GM12872 (cell line): Measurements from ENCODE around the gene NBAS.

Experiments used
- TF ChIP-seq, protein P1 (sequence below): IDR thresholded peaks from 3 replicates; pipeline ENCODE4 v1.5.1; 2011; ENCODE audit warnings: low read depth, mild to moderate bottlenecking, low read length, moderate library complexity; ENCODE audit not compliant: insufficient read depth

The NBAS gene

GRCh38 chr2:15560988-15561573, at the start of gene NBAS:
TSS of gene NBAS (minus strand) at chr2:15561334. CDS start at chr2:15561304, 30 bp downstream.
- TF ChIP-seq, protein P1, sequence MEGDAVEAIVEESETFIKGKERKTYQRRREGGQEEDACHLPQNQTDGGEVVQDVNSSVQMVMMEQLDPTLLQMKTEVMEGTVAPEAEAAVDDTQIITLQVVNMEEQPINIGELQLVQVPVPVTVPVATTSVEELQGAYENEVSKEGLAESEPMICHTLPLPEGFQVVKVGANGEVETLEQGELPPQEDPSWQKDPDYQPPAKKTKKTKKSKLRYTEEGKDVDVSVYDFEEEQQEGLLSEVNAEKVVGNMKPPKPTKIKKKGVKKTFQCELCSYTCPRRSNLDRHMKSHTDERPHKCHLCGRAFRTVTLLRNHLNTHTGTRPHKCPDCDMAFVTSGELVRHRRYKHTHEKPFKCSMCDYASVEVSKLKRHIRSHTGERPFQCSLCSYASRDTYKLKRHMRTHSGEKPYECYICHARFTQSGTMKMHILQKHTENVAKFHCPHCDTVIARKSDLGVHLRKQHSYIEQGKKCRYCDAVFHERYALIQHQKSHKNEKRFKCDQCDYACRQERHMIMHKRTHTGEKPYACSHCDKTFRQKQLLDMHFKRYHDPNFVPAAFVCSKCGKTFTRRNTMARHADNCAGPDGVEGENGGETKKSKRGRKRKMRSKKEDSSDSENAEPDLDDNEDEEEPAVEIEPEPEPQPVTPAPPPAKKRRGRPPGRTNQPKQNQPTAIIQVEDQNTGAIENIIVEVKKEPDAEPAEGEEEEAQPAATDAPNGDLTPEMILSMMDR, result no peak

DNA sequence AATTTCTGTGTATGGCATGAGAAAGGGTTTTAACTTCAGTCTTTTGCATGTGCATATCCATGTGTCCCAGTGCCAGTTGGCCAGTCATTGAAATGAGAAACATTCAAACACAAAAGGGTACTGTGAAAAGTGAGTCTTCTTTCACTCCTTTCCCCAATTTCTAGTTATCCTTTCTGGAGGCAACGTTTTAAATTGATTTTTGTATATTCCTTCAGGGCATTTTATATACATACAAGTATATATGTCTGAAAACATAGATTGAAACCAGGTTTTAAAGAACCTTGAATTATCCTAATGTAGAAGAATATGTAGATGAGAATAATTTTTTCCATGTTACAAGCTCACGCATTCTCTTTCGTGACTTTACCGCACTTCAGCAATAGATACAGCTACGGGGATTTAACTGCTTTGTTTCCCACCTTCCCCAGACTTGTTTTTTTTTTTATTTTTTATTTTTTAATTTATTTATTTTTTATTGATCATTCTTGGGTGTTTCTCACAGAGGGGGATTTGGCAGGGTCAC, 49.4 kb upstream of the NBAS start:
- TF ChIP-seq, protein P1, result no peak

GRCh38 chr2:15609341-15610042, 48.4 kb upstream of the NBAS start:
- TF ChIP-seq, protein P1, result no peak

DNA sequence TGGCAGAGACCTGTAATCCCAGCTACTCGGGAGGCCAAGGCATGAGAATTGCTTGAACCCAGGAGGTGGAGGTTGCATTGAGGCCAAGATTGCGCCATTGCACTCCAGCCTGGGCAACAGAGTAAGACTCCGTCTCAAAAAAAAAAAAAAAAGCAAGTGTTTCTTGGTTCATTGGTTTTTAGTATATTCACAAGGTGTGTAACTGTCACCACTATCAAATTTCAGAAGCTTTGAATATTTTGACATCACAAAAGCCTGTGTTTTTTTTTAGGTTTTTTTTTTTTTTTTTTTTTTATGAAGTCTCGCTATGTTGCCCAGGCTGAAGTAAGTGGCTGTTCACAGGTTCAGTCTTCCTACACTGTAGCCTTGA, 47.2 kb upstream of the NBAS start:
- TF ChIP-seq, protein P1, result no peak

- TF ChIP-seq, protein P1, result no peak
Measured at GRCh38 chr2:15607709-15608391, 46.7 kb upstream of the NBAS start.

DNA sequence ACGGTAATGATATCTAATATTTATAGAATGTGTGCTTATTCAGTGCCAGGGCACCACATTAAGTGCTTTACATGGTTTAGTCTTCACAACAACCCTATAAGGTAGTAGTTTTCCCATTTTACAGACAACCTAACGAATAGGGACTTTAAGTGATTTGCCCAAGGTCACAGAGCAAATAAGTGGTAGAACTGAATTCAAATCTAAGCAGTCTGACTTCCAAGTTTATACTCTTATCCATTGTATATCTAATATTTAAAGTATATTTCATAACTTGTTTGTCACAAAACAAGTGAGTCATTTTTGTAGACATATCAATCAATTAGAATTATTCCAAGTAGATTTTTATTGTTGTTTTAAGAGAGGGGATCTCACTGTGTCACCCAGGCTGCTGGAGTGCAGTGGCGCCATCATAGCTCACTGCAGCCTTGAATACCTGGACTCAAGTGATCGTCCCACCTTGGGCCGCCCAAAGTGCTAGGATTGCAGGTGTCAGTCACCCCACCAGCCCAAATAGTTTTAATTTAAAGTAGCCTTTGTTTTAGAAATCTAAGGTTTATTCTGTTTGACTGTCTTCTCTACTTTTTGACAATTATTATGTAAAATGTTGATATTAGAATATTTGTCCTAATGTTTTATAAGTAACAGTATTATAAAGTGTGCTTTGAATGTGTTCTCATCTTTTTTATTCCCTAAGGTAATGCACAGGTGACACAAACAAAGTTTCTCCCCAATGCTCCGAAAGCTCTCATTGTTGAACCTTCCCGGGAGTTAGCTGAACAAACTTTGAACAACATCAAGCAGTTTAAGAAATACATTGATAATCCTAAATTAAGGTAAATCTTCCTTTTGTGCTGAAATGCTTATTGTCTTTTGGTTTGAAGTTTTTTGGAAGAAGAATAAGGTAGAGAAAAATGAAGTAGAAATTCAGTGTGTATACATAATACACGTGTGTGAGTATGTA, 45.6 kb upstream of the NBAS start:
- TF ChIP-seq, protein P1, result no peak
